NCI-H226 (cell line): ENCODE measurements around the gene PLCB1.
A peak's percentile ranks its signal among the peaks of the same experiment; 100 is the strongest.

ENCODE experiments used
- DNase-seq: peaks from one replicate; pipeline ENCODE4 v3.0.0-alpha.2; 2015

The PLCB1 gene

DNA sequence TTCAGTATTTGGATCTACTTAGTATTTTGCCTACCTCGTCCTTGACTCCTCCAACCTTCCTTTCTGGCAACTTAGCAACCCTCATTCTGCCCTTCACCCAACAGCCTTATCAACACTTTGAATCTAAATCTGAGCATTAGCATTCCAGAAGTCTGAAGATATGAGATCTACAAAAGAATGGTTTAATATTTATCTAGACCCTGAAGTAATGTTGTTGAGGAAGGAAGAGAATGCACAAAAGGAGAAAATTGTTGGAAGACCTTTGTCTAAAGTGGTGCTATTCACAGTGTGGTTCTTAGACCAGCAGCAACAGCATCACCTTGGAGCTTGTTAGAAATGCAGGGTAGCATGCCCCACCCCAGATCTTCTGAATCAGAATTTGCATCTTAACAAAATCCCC is 738.6 kb downstream of the PLCB1 start:
- no peak for DNase-seq

DNA sequence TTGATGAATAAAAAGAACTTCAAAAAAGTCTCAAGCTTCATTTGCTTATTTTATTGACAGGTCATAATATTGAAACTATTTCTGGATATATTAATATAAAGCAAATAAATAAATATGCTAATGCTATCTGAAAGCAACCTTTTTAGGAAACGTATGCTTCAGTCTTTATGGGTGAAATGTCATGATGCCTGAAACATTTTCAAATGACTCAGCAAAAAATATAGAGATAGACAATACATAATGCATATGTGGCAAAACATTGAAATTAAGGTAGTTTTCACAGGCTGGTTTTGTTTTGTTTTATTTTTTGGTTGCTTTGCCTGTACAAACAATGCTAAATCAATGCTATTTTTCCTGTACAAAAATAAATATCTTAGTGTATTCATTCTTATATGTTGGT is 742.4 kb downstream of the PLCB1 start:
- DNase-seq = no peak

DNA sequence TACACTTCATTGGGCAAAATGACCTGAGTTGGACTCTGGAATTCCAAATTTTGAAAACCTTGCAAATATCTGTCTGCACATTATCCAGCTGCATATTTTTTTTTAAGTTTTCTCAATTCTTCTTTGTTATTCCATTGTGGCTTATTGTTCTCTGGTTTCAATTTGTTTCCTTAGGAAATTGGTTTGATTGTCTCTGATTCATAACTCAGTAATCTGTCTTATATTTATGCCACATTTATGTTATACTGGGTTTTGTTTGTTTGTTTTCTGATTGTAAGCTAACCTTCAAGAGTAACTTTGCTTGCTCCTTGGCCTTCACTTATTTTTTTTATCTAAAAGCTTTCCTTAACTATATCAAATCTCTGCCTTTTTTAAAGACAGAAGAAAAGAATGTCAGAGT is 743.5 kb downstream of the PLCB1 start:
- no peak for DNase-seq

DNA sequence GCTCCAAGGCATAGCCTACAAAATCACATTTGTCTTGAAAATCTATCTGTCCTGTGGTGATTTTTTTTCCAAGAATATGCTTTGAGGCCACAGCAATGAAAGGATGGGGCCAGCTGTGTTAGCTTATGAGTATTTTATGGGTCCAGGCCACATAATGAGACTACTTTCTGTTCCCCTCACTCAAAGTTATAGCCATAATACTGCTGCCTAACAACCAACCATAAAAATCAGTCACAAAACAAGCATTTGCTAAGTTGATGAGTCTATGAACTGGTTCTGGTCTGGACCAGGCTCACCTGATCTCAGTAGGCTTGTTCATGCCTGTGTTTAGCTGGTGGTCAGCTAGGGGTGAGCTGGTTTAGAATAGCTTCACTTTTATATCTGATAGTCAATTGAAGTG is 744.3 kb downstream of the PLCB1 start:
- no peak for DNase-seq

- DNase-seq = no peak
Measured at GRCh38 chr20:8877294-8877693, 745.2 kb downstream of the PLCB1 start.

- no peak for DNase-seq
Measured at GRCh38 chr20:8879669-8880068, 747.6 kb downstream of the PLCB1 start.

- DNase-seq = no peak
Measured at GRCh38 chr20:8880085-8880853, 748.2 kb downstream of the PLCB1 start.

GRCh38 chr20:8891039-8891438 is 759.0 kb downstream of the PLCB1 start:
- no peak for DNase-seq

DNA sequence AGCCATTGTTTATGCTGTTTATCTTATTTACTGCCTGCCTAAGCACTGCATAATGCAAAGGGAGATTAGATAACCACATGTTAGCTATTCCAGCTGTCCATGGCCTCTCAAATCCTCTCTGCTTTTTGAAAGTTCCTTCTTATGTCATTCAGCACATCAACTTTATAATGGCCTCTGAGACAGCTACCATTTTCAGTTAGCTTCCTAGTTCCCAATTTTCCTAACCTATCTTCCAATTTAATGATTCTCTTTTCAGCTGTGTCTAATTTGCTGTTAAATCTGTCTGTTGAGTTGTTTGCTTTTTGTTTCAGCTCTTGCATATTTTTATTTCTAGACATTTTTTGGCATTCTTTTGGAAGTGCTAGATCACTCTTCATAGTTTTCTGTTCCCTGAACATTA is 763.4 kb downstream of the PLCB1 start:
- DNase-seq = no peak

DNA sequence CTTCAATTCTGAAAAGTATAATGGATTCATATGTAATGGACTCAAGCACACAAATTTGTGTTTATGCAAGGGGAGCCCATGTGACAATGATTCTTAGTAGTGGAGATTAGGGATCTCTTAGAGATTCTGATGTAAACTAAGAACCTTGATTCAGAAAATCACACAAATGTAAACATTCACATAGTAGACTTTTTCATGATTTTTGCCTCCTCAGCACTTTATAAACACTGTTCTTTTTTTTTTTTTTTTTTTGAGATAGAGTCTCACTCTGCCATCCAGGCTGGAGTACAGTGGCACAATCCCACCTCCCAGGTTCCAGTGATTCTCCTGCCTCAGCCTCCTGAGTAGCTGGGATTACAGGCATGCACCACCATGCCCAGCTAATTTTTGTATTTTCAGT is 766.8 kb downstream of the PLCB1 start:
- no peak for DNase-seq

DNA sequence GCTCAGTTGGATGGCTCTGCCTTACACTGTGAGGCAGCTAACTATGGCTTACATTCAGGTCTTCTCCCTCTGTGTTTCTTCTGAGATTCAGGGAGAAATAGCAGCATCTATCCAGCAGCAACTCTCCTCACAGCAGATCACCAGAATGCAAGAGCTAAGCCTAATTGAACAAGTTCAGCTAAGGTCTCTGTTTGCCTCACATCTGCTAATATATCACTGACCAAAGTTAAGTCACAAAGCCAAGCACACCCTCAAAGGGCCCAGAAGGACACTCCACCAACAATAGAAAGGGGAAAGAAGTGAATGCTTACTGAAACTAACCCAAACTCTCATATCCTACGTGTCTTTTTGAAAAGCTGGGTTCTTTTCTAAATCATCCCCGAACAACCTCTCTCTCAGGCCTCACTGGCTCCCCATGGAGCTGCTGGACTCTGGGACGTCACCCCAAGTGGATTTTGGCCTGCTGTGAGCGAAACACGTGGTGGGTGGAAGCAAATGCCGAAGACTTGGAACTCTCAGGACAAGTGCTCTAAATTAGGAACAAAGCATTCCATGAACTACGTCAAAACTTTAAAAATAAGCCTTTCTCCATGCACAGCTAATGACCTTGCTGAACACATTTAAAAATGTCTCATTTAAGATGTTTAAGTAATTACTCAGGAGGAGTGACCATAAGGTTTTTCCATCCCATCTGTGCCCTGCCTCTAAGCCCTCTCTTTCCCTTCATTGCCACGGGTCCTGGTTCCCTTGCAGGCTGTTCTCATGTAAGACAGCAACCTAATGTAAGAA is 769.4 kb downstream of the PLCB1 start:
- no peak for DNase-seq

DNA sequence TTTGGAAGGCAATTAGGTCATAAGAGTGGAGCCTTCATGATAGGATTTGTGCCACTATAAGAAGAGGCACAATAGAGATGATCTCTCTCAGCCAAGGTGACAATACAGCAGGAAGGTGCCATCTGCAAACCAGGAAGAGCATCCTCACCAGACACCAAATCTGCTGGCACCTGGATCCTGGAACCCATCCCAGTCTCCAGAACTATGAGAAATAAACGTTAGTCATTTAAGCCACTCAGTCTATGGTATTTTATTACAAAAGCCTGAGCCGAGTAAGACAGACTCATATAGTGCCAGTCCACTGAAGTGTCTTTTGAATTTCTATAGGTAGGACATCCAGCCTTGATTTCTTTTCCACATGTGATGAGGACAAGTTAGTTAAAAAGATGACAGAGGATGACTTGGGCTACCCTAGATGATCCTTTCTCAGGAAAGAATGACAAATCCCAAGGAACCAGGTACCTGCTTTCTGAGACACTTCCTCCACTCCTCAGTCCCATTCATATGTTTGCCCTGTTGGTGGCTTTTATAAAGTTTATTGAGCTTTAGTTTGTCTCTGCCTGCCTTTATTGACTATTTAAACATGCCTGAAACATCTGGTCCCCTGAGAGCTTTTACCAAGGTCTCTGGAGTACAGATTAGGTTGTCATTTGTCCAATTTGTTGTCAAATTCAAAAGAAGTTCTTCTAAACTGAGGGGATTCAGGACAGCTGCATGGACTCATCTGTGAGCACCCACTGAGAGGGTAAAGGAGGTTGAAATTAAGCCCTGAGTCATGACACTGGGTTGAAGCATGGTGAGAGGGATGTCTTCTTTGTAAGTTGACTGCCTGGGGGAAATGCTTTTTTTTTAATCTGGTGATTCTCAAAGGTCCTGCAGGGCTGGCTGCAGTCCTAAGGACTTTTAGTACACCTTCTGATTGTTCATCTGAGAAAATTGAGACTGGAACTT is 771.9 kb downstream of the PLCB1 start:
- DNase-seq = no peak

GRCh38 chr20:8909596-8909995 is 777.5 kb downstream of the PLCB1 start:
- DNase-seq = no peak

- DNase-seq = no peak
Measured at GRCh38 chr20:8912096-8912495, 780.0 kb downstream of the PLCB1 start.

DNA sequence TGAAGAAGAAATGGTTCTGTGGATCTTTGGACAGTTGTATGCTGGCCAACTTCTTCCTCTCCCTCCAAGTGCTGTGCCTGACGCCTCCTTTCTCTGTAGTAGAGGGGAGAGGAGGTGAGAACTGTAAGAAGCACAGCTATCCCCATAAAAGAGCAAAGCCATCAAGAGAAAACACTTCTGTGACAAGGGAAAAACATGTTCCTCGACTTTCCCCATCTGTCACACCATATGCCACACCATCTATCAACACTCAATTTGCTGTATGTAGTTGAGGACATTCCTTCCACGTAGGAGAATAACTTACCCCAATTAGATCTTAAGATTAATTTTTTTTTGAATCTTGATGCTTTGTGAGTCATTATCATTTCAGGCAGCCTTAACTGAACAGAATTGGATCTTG is 780.7 kb downstream of the PLCB1 start:
- no peak for DNase-seq

DNA sequence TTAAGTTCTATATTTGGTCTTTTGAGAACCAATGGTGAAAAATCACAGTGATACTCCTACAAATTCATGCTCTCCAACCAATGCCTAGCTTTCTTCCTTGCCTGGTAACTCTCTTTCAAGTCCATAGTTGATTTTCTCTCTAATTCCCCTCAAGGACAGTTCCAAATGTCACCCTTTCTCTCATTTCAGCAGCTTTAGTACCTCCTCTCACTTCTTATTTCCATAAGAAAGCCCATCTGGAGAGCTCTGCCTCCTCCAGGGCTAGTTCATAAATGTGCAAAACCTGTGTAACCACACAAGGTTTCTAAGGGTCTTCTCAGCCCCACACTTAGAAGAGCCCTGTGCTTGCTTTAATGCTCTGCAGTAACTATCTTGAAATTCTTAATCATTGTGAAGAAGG is 781.4 kb downstream of the PLCB1 start:
- no peak for DNase-seq

- DNase-seq = no peak
Measured at GRCh38 chr20:8914421-8914820, 782.4 kb downstream of the PLCB1 start.

GRCh38 chr20:8917084-8917483 is 785.0 kb downstream of the PLCB1 start:
- no peak for DNase-seq

DNA sequence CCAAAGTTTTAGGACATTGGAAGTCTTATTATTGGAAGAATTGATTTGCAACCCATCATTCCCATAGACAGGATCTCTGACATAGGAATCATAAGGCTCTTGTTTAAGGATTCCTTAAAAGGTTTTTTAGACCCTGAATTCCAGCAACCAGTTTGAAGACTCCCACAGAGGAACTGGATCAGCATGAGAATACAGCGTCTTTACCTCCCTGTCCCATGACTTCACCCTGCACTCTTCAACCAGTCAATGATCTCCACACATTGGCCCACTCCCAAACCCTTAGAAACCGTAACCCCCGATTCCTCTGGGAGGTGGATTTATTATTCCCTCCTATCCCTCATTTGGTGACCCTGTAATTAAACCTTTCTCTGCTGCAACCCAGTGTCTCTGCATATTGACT is 786.1 kb downstream of the PLCB1 start:
- no peak for DNase-seq

DNA sequence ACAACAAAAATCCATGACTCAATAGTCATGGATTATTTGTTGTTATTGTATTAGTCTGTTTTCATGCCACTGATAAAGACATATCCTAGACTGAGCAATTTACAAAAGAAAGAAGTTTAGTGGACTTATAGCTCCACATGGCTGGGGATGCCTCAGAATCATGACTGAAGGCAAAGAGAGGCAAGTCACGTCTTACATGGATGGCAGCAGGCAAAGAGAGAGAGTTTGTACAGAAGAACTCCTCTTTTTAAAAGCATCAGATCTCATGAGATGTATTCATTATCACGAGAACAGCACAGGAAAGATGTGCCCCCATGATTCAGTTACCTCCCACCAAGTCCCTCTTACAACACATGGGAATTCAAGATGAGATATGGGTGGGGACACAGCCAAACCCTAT is 792.5 kb downstream of the PLCB1 start:
- DNase-seq = no peak

DNA sequence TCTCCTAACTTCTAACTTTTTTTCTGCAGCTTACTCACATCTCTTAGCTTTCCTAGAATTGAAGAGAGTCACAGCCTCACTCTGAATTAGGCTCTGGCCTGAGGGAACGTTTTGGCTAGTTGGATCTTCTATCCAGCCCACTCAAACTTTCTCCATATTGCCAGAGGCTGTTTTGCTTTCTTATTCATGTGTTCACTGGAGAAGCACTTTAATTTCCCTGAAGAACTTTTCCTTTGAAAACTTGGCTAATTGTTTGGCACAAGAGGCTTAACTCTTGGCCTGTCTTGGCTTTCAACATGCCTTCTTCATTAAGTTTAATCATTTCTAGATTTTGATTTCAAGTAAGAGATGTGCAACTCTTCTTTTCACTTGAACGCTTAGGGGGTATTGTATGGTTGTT is 798.7 kb downstream of the PLCB1 start:
- no peak for DNase-seq

DNA sequence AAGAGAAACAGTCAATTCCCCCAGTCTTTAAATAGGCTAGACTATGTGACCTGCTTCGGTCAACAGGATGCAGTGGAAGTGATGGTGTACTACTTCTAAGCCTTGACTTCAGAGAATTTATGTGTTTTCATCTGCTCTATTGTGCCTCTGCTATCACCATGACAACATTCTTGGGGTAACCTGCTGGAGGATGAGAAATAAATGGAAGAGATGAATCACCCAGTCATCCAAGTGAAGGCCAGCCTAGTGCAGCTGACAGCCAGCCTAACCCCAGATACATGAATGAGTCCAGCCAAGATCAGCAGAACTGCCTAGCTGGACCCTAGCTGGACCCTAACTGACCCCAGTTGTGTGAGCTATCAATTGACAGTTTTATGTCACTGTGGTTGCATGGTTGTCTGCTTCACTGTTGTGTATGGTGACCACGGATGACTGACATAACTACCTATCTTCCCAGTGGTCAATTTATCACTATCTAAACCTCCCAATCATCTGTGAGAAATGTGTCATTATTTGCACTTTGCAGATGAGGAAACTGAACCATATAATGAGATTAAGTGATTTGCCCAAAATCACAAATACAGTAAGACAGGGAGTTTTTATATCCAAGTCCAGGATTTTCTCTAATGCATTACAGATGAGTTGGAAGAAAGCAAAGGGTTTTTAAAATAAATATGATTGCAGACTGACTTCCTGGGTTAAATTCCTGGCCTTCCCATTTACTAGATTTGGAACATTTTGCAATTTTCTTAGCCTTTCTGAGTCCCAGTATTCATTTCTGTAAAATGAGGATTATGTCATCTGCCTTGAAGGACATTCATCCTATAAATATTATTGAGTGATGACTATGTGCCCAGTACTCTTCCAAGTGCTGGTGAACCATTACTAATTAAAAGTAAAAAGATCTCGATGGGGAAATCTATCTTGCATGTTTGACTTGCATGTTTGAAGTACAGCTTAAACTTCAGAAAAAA is 800.4 kb downstream of the PLCB1 start:
- DNase-seq = peak; percentile 58
